Left kidney (tissue), 2 donors: ENCODE results near the gene AGBL4. TPM values are rescaled to one million over a fixed set of nuclear protein-coding genes. Genes with fewer than 3 reads are reported as not detected.
A peak's percentile ranks its signal among the peaks of the same experiment; 100 is the strongest.
"Not testable (repeated sequence)": the region's sequence is repeated elsewhere in the genome, so short reads cannot be mapped to it uniquely, and the experiment has no call there.

Experiments
- DNase-seq: peaks from one replicate; pipeline ENCODE4 v3.0.0-alpha.2; 2013
- polyA plus RNA-seq: library from polyadenylated mRNA; unstranded; fragments of 120-200 nt; gene quantifications from one replicate; pipeline ENCODE4 v1.2.1, GENCODE V29; 2013; ENCODE audit not compliant: insufficient read length

The AGBL4 gene
- polyA plus RNA-seq, 1 donor = 1.2 TPM

DNA sequence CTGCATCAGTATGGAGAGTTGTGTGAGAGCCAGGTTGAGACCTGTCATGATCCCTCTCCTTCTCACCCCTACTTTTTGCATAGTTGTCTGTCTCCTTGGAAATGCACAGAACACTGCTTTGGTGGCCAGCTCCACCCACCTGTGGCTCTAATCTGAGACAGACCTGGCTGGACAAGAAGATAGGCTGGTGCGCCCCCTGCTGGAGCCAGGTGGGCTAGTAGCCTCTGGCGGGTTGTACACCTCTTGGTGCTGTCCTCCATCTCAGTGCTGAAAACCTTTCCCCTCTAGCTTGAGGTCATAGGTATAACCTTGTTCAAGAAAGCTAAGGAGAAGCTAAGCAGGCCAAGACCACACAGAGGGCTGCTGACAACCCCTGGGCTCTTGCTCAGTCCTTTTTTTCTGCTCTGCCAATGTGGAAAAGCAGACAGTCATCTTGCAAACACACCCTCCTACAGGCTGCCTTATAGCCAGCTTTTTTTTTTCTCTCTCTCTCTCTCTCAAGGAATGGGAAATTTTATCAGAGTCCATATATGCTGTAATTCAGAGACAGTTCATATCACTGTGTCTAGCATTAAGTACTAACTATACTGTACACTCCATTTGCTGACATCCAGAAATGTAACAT is 1492.9 kb downstream of the AGBL4 start:
- DNase-seq = peak; percentile 85

DNA sequence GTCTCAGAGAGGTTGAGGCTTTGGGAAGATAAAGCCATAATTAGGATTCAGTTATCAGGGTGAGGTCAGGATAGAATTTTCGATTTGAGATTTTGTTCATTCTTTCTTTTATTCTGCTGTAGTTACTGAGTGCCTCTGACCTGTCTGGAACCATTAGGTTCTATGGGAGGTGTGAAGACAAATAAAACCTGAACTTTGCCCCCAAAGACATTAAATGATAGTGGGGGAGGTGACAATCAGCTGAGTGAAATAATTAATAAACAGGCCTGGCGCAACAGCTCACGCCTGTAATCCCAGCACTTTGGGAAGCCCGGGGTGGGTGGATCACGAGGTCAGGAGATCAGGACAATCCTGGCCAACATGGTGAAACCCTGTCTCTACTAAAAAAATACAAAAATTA is 1496.7 kb downstream of the AGBL4 start:
- DNase-seq = no peak

DNA sequence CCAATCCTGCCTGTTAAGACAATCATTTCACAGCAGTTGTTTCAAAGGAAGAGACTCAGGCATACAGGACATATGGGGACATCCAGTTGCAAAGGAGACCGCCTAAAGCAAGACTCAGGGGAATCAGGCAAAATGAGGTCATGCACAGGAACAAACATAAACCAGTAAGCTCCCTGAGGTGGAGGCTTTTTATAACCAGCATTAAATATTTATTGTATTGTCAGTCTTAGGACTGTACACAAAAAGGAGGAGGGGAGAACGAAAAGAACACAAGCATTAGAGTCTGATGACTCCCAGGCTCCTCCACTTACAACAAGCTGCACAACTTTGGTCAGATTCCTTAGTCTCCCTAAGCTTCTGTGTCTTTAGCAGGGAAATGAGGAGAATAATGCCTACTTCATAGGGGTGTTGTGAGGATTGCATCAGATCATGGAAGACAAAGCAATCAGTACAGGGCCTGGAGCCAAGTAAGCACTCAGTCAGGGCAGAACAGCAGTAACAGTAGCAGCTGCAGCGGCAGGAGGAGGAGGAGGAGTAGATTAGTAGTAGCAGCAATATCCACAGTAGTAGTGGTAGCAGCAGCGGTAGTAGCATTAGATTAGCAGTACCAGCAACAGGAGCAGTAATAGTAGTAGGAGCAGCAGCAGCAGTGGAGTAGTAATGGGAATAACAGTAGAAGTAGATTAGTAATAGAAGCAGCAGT is 1497.6 kb downstream of the AGBL4 start:
- no peak for DNase-seq

DNA sequence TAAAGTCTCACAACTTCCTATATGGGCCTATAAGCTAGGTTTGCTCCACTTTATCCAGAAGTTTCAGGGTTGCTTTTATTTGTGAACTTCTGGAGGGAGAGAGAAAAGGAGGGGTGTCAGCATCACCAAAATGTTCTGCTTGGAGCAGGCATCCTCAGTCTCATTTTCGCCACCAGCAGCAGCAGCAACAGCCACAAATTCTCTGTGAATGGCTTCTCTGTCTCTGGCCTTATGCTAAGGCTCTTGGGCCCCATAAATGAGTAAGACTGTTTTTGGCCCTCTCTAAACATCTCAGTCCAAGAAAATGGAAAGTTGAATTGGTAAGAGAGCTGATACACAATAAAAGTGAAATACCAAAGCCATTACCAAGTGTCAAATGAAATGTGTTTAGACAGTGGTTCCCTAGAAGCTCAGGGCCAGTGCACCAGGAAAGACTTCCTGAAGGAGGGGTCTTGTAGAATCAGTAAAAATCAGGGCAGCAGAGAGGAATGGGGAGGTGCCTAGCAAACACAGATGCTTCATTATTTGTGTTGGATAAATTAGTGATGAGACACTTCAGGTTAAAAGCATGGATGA is 1498.8 kb downstream of the AGBL4 start:
- DNase-seq = no peak

DNA sequence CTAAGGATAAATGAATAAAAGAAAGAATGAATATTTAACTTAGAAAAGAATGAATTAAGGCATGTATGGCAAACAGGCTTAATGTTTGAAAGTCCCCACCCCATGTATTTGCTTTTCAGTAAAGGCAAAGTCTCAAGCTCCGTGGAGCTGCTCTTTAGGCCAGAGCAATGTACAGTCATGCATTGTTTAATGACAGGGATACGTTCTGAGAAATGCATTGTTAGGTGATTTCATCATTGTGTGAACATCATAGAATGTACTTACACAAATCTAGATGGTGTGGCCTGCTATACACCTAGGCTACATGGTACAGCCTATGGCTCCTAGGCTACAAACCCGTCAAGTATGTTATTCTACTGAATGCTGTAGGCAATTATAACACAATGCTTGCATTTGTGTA is 1500.2 kb downstream of the AGBL4 start:
- DNase-seq = no peak

DNA sequence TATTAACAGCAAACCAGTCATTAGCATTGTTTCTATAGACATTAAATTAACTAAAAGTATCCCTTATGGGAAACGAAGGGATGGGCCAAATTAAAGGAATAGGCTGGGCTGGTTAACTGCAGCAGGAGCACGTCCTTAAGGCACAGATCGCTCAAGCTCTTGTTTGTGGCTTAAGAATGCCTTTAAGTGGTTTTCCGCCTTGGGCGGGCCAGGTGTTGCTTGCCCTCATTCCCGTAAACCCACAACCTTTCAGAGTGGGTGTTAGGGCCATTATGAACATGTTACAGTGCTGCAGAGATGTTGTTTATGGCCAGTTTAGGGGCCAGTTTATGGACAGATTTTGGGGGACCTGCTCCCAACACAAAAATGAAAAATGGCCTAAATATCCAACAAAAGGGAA is 1503.9 kb downstream of the AGBL4 start:
- DNase-seq = not testable (repeated sequence)

DNA sequence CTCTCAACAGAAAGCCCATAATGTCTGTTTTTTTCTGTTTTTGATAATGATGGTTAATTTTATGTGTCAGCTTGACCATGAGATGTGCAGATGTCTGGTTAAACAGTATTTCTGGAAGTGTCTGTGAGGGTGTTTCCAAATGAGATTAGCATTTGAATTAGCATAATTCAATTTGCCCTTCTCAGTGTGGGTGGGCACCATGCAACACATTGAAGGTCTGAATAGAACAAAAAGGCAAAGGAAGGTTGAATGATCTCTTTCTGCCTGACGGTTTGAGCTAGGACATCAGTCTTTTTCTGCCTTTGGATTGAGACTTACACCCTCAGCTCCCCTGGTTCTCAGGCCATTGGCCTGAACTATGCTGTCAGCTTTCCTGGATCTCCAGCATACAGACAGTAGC is 1516.9 kb downstream of the AGBL4 start:
- DNase-seq = no peak

DNA sequence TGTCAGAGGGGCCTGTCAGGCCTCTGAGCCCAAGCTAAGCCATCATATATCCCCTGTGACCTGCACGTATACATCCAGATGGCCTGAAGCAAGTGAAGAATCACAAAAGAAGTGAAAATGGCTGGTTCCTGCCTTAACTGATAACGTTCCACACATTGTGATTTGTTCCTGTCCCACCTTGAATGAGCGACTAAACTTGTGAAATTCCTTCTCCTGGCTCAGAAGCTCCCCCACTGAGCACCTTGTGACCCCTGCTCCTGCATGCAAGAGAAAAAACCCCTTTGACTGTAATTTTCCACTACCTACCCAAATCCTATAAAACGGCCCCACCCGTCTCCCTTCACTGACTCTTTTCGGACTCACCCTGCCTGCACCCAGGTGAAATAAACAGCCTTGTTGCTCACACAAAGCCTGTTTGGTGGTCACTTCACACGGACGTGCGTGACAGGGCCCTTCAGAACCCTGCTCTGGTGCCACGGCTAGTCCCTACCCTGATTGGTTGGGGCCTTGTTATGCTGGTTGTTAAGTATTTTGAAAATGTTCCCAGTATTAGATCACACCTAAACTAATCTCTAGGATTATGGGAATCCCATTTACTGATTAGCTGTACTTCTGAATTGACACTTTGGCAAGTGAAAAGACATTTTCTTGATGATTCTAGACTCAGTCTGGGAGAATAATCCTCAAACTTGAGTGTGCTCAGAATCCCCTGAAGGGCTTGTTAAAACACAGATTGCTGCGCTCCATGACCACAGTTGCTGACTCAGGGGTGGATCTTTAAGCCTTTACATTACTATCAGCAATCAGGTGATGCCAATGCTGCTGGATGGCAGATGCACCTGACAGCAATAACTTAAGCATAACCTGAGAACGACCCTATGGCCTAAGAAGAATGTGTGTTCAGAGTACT is 1523.0 kb downstream of the AGBL4 start:
- no peak for DNase-seq

DNA sequence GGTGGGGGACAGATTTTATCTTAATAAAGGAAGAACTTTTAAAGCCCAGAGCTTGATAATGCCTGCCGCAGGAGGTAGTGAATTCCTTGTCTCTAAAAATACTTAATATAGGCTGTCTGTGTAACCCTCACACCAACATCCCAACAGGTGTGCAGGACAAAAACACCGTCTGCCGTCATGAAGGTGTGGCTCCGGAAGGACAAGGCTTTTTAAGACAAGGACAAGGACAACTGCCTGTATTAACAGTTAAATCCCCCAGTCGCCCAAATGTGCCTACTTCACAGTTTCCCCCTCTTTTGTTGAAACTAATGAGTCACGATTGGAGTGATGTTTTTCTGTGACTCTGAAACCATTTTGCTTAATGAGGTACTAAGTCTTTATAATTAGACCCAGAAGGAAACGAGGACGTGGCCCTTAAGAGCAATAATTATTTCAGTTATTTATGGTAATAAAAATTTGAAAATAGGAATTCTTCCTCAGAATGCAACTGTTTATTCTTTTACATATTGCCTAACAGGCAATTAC is 1524.5 kb downstream of the AGBL4 start:
- no peak for DNase-seq

DNA sequence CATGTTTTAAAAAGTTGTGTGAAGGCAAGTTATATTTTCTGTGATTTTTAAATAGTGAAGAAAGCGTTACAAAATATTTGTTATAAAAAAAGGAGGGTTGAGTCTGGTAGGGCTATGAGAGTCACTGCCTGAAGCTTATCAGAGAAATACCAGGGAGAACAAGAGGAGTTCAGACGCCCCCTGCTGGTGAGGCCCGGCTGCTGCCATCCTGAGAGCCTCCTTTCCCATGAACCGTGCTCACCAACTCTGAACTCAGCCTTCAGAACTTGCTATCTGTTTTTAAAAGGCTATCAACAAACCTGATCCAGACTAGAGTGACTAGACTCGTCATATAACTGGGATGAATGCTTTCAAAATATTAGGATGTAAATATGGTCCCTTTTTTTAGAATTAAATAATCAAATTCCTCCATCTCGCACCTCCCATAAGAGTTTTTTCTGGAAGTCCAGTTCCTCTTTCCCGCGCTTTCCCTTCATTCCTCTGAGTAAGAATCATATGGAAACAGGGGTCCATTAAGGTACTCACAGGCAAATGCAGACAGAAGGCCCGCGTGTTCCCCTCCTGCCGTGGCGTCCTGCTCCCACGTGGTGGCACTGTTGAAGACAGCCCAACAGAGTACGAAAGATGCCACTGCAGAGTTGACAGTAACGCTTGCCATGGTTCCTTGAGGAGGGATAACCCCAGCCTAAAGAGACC is 1525.5 kb downstream of the AGBL4 start:
- peak; percentile 72 for DNase-seq

DNA sequence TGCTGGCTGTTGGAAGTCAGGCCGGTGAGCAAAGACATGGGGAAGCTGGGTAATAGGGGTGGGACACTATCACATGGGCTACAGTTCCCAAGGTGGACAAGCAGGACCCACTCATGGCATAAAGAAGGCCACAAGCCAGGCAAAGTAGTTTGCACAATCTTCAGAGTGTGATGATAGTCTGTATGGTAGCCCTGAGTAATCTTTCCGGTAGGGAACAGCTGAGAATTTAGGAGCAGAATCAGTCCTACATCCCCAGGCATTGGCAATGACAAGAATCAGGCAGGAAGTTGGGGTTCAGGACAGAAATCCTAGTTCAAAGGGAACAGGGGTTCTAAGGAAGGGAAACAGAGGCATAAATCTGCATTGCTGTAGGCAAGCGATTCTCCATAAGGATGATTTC is 1527.8 kb downstream of the AGBL4 start:
- no peak for DNase-seq

DNA sequence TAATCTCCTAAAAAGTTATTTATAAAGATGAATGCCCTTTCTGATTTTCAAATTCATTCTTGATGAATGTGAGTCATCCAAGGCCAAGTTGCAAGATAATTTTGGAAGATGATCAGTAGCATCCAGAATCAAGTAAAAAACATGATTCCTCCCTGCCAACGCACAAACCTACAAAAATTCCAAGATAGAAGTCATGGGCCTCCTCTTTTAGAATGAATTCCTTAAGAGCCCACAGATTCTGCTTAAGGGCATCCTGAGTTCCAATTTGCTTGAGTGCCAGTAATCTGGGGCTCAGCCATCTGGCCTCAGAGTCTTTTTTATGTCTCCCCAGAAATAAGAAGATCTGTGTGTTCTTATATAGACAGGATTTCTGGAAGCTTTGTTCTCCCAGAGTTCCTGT is 1528.6 kb downstream of the AGBL4 start:
- no peak for DNase-seq

DNA sequence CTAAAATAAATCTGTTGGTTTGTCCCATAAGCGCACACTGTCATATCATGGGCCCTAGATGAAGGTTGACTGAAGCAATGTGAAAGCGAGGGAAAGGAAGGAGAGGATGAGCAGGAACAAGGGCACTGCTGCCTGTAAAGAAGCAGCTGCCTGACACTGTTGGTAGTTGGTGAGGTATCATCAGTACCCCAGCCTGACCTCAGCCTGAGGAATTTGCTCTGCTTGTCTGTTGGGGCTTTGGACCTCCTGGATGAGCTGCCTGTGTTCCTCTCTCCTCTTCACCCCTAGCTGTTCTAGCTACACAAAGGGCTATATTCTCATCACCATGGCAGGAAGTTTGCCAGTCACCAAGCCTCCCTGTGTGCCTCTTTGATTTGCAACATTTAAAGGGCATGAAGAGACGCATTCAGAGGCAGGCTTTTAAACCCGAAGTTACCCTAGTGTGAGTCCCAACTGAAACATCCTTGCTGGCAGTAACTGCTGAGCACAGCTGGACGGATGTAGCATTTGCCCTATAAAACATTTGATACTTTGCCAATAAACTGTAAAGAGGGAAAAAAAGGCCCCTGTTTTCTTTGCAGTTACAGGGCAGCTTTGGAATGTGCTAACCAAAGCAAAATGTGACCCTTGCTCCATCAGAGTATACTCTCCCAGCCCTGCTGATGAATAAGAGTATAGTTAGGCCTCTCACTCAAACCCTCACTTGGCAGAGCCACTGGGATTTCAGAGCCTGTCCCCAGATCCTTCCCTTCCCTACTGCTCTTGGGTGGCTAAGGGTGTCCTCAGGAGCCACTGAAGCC is 1529.6 kb downstream of the AGBL4 start:
- DNase-seq = peak; percentile 45

DNA sequence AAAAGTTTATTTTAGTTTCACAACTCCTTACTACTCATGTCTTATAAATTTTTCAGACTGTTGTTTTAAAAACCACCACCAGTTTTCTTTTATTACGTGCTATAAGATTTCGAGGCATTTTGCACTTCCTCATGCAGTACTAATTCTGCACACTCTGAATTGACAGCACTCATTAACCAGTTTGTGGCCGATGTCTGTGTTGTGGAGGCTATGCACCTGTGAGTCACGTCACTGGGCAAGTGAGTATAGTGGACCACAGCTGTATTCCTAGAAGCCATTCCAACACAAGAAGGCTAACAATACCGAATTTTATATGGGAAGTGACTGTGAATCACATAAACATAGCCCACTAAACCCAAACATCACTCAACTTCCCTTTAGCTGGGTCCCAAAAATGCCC is 1530.7 kb downstream of the AGBL4 start:
- no peak for DNase-seq

DNA sequence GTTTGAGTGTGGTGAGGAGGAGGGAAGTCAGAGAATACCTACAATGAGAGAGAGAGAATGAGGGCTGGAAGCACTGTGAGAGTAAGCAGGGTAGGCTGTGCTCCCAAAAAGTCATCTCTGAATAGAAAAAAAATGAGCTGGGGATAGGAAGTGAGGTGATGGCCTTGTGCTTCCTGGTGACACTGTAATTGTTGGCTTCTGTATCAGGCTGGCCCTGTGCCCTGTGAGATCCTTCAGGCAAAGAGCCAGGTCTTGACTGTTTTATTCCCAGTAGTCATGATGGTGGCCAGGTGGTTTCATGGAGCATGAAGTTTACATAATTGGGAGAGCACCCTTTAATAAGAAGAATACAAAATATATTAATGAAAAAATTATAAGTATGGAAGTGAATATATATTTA is 1531.4 kb downstream of the AGBL4 start:
- DNase-seq = no peak

DNA sequence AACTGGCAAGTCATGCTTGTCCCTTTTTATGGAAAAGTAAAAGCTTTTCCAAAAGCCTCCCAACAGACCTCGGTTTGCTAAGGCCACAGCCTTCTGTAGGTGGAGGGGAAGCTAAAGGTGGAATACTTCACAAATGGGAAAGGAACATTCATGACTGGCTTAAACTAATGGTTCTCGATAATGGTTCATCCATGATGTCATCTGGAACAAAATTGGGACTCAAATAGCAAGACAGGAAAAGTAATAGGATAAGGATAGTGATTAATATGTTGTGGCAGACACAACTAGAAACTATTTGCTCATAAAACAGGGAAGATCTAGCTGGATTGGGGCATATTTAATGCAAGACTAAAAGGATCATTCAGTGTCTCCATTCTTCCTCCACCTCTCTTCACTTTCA is 1535.0 kb downstream of the AGBL4 start:
- no peak for DNase-seq
